Measurements from ENCODE around the gene SYNE3.

SYNE3 gene

GRCh38 chr14:95487669-95488084 lies 28.8 kb downstream of the SYNE3 start:
- no peak for FAIRE-seq

GRCh38 chr14:95486875-95487668 lies 29.4 kb downstream of the SYNE3 start:
- FAIRE-seq = no peak

- no peak for FAIRE-seq
Observed at GRCh38 chr14:95485222-95485819, 31.1 kb downstream of the SYNE3 start.

- FAIRE-seq = no peak
Observed at GRCh38 chr14:95484296-95484695, 32.2 kb downstream of the SYNE3 start.

- FAIRE-seq = no peak
Observed at GRCh38 chr14:95483309-95484165, 32.9 kb downstream of the SYNE3 start.

- FAIRE-seq = no peak
Observed at GRCh38 chr14:95482627-95483308, 33.7 kb downstream of the SYNE3 start.

GRCh38 chr14:95481391-95482022 lies 34.9 kb downstream of the SYNE3 start:
- no peak for FAIRE-seq

- FAIRE-seq = no peak
Observed at GRCh38 chr14:95480887-95481226, 35.6 kb downstream of the SYNE3 start.

- FAIRE-seq = no peak
Observed at GRCh38 chr14:95480109-95480886, 36.2 kb downstream of the SYNE3 start.

- FAIRE-seq = no peak
Observed at GRCh38 chr14:95479494-95479893, 37.0 kb downstream of the SYNE3 start.

GRCh38 chr14:95478818-95479217 lies 37.6 kb downstream of the SYNE3 start:
- FAIRE-seq = no peak

GRCh38 chr14:95478309-95478708 lies 38.1 kb downstream of the SYNE3 start:
- no peak for FAIRE-seq

GRCh38 chr14:95477411-95478269 lies 38.8 kb downstream of the SYNE3 start:
- no peak for FAIRE-seq

GRCh38 chr14:95476747-95477146 lies 39.7 kb downstream of the SYNE3 start:
- no peak for FAIRE-seq

- no peak for FAIRE-seq
Observed at GRCh38 chr14:95475540-95476240, 40.8 kb downstream of the SYNE3 start.

GRCh38 chr14:95474941-95475340 lies 41.5 kb downstream of the SYNE3 start:
- no peak for FAIRE-seq

- FAIRE-seq = no peak
Observed at GRCh38 chr14:95474486-95474885, 42.0 kb downstream of the SYNE3 start.

- no peak for FAIRE-seq
Observed at GRCh38 chr14:95472819-95473251, 43.6 kb downstream of the SYNE3 start.

- FAIRE-seq = no peak
Observed at GRCh38 chr14:95471476-95471875, 45.0 kb downstream of the SYNE3 start.

GRCh38 chr14:95471016-95471415 lies 45.4 kb downstream of the SYNE3 start:
- no peak for FAIRE-seq
